Stimulated activated CD4-positive, alpha-beta T cell treated with anti-CD3 and anti-CD28 coated beads, Interleukin-1b, Interleukin-23, amount 100 ng/mL, for 24 hours (primary cell): ENCODE results near the gene SETD9.

Experiments
- DNase-seq, 4 experiments: peaks; one replicate each; pipeline ENCODE4 v3.0.0-alpha.2; 2020; ENCODE audit warnings: low read depth in 4 of 4, low spot score in 1 of 4

SETD9 gene, protein sequence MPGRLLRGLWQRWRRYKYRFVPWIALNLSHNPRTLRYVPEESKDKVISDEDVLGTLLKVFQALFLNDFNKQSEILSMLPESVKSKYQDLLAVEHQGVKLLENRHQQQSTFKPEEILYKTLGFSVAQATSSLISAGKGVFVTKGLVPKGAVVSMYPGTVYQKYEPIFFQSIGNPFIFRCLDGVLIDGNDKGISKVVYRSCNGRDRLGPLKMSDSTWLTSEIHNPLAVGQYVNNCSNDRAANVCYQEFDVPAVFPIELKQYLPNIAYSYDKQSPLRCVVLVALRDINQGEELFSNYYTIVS

GRCh38 chr5:56909294-56910209 lies at the start of gene SETD9:
TSS of gene SETD9 (plus strand) at chr5:56909596. CDS start at chr5:56909646, 50 bp downstream.
- DNase-seq, result peak; percentile 69 to 94 (median 82)

- DNase-seq, result no peak
These were observed 47.4 kb upstream of the SETD9 start for GRCh38 chr5:56861893-56862485.

GRCh38 chr5:56862909-56863308 lies 46.5 kb upstream of the SETD9 start:
- no peak for DNase-seq

GRCh38 chr5:56871777-56872176 lies 37.6 kb upstream of the SETD9 start:
- no peak for DNase-seq

- DNase-seq, result no peak
These were observed 36.3 kb upstream of the SETD9 start for GRCh38 chr5:56873056-56873455.

DNA sequence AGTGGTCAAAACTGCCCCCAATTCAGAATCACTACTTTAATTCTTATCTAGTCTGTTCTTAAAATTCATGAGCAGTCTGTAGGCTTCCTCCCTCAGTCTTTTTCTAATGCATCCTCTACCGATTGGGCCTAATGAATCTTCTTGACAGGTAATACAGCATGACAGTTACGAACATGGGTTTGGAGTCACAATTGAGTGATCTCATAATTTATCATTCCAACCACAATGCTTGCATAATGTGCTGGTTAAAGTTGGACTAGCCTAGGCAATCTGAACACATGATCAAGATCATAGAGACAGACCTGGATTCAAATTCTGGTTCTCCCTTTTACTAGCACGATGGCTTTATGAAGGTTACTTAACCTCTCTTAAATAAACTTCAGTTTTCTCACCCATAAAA lies 33.1 kb upstream of the SETD9 start:
- no peak for DNase-seq

DNA sequence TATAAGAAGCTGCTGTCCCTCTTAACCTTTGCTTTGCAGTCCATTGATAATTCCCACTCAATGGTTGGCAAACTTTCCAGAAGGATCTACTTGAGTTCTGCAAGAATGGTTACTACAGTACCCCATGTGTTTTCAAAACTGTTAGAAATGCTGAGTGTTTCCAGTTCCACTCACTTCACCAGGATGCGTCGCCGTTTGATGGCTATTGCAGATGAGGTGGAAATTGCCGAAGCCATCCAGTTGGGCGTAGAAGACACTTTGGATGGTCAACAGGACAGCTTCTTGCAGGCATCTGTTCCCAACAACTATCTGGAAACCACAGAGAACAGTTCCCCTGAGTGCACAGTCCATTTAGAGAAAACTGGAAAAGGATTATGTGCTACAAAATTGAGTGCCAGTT lies 27.8 kb upstream of the SETD9 start:
- DNase-seq, result no peak

- DNase-seq, result no peak
These were observed 16.0 kb upstream of the SETD9 start for GRCh38 chr5:56893251-56893951.

DNA sequence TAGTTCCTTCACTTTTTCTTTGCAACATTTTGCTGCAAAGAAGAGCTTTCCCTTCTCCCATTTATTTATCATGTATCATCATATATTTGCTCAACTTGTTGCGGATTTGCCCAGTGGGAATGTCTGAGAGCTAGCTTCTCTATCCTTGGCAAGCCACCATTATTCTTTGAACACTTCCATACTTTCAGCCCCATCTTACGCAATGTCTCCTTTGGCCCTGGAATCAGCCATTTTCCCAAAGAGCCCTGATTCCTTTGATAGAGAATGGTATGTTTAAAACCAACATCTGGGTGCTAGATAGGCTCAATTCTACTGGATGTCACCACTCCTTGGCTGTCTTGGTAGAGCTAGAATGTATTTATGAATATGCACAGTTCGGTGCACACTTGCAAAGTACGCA lies 12.6 kb upstream of the SETD9 start:
- no peak for DNase-seq

DNA sequence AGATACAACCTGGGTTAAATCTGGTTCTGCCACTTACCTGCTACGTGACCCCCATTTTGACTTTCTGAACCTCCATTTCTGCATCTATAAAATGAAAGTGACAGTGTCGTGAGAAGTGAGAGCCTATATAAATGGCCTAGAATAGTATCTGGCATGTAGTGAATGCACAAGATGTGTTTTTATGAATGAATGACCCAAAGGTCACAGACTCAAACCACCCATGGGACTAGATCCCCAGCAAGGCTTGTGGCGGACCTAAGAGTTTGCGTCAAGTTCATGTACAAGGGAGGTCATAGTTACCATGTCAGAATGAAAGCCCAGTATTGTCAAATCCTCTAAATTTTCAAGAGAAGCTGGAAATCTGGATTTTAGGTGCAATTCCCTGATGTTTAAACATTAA lies 11.2 kb upstream of the SETD9 start:
- DNase-seq, result no peak

DNA sequence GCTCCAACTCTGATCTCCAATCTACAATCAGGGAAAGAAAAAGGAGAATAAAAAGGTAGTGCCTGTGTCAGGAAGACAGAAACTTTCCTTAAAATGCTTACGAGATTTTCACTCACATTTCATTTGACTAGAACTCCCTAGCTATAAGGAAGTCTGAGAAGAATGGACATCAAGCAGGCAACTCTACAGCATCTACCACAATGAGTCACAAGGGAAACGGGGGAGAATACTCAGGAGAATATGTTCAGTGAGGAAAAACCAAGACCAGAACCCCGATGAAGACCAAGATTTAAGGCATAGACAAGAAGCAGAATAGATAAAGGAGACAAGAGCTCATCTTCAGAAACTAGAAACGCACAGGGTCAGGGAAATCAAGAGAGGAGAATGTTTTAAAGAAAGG lies 9.0 kb upstream of the SETD9 start:
- no peak for DNase-seq

GRCh38 chr5:56900858-56901578 lies 8.4 kb upstream of the SETD9 start:
- DNase-seq, result no peak

- DNase-seq, result no peak
These were observed 478 bp upstream of the SETD9 start for GRCh38 chr5:56908942-56909293.

DNA sequence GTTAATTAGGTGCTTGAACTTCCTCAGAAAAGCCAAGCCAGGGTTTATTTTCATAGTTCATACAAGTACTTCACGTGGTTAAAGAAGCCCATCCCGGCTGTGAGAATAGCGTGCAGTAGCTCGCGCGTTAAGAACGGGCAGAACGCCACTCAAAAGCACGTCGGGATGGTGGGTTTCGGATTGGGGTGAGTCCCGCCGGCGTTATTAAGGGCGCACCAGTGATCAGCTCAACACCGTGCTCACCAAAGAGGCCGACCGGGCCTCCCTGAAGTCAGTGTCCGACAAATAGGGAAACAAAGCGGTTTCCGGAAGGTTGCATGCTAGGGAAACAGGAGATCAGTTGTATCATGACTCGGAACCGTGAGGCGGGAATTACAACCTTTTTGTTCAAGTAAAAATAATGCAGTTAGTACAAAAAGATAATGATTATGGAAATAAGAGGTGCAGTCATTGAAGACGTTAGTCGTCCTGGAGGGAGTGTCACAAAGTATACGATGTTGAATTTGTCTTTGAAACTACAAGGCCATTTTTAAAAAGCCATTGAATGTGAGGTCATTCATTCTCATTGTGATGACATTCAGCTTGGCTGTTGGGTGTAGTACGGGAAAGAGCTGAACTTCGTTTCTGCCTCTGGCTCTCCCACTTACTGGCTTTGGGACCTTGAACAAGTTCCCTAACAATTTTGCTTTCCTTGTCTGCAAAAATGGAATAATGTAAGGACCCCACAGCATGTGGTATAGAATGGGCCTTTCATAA lies 992 bp downstream of the SETD9 start:
- peak in 2 of 4 experiments; percentile 12 to 16 for DNase-seq

GRCh38 chr5:56913766-56914165 lies 4.4 kb downstream of the SETD9 start:
- no peak for DNase-seq

DNA sequence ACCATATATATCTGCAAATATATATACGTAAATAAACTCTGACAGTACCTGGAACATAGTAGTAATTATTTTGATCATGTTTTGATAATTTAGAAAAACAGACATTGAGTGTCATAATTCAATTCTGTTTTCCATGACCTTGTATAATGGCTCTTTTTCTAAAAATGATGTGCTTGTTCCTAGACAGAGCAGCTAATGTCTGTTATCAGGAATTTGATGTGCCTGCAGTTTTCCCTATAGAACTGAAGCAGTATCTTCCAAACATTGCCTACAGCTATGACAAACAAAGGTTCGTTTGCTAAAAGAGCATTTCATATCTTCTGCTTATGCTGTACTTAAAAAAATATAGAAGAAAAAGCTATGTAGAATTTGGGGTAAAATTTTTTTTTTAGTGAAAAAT lies 5.3 kb downstream of the SETD9 start:
- DNase-seq, result no peak

- DNase-seq, result no peak
These were observed 8.1 kb downstream of the SETD9 start for GRCh38 chr5:56917534-56917933.

GRCh38 chr5:56918054-56918453 lies 8.7 kb downstream of the SETD9 start:
- DNase-seq, result no peak

DNA sequence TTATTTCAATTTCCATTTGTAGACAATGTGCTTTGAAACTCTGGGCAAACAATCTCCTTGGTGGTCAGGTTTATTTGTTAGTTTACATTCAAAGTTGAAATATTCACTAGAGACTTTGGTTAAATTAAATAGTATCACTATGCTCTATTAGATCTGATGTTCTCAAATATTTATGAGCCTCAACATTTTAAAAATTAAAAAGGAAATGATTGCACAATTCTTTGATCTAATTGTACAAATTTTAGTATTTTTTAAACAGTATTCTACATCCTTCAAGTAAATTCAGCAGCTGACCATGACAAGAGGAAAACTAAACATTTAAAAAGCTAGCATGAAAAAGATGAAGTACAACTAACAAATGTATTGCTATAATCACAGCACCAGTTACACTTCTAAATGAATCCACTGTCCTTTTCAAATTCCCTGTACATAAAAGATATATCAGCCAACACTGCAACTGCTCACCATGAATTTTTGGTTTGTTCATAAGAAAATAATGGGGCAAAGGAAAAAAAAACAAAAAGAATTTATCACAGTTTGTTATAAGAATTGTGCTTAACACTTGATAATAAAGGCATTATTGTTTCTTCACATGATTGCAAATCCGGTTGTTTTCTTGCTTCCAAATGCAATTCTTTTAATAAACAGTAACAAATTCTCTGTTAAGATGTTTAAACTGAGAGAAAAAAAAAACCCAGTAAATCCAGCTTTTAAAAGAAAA lies 10.7 kb downstream of the SETD9 start:
- no peak for DNase-seq
